IPS-11a (cell line): ENCODE measurements around the gene LHCGR.

ENCODE experiments used
- H3K4me3 ChIP-seq: one replicate; pipeline ENCODE4 v1.5.1; 2013; ENCODE audit warnings: low read depth, low read length, control low read depth

LHCGR gene

DNA sequence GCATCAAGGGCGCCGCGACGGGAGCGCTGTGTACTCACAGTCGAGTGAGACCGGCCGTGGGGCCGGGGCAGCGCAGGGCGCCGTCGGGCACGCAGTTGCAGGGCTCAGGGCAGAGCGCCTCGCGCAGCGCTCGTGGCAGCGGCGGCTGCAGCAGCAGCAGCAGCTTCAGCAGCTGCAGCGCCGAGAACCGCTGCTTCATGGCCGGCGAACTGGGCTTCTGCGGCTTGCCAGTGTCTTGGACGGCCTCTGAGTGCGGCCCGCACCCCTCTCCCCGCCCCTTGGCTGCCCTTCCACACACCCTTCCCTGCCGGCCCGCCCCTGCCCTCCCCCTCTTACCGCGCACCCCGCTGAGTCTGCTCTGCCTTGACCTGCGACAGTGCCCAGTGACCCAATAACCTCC, at the start of gene LHCGR:
Gene LHCGR, minus strand, starts transcription at position 252 of the 400 bp plus-strand sequence. Its CDS starts 53 bp downstream, at position 199.
- H3K4me3 ChIP-seq: peak within 1 kb of the TSS; percentile 13

DNA sequence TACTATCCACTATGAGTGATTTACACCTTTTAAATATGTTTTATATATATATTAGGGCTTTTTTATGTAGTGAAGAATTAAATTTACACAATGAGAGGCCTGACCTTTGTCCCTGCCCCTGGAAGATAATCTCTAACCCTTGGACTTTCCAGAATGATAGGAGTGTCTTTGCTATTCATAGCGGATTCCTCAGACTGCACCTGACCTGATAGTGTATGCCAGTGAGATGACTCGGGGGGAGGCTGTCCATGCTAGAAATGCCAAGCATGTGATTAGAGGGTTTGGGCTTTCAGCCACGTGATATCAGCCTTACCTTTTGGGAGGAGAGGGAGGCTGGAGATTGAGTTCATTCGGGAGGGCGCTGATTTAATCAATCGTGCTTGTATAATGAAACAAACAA, 44.1 kb upstream of the LHCGR start:
- no peak overlapping the region for H3K4me3 ChIP-seq

DNA sequence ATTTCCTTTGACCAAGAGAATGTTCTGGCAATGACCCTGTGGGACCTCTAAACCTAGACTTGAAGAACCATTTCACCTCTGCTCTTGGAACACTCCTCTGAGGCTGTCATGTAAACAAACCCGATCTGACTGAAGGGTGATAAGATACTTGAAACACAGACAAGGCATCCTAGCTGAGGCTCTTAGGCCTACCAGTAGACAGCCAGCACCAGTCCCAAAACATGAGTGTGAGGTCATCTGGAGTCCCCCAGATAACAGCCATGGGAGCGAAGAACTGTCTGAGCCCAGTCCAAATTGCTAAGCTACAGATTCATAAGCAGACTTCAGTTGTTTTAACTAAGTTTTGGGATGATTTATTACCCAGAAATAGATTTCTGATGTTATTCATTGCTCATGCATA, 39.5 kb upstream of the LHCGR start:
- H3K4me3 ChIP-seq: no peak overlapping the region

DNA sequence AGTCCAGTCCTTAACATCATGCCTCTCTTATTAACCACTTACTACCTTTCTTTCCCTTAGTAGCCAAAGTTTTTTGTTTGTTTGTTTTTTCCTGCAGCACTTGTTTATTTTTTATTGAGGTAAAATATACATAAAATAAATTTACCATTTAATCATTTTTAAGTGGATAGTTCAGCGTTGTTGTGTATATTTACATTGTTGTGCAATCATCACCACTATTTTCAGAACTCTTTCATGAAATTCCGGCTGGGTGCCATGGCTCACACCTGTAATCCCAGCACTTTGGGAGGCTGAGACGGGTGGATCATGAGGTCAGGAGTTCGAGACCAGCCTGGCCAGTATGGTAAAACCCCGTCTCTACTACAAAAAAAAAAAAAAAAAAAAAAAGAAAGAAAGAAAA, 38.1 kb upstream of the LHCGR start:
- no peak overlapping the region for H3K4me3 ChIP-seq

DNA sequence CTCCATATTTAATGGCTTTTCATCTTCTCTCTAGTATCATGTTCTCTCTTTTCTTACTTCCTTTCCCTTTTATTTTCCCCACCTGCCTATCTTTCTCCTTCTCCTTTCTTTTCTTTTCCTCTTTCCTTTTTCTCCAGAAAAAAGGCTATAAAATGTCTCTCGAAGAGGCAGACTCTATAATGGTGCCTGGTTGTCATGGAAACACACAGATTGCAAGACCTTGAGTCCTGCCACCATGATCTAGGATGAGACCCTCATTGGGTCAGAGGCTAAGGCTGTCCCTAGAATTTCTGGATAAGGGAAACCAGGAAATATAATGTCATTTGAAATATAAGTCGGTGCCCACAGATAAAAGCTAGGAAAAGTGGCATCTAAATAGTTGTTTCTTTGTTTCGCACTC, 36.5 kb upstream of the LHCGR start:
- no peak overlapping the region for H3K4me3 ChIP-seq

DNA sequence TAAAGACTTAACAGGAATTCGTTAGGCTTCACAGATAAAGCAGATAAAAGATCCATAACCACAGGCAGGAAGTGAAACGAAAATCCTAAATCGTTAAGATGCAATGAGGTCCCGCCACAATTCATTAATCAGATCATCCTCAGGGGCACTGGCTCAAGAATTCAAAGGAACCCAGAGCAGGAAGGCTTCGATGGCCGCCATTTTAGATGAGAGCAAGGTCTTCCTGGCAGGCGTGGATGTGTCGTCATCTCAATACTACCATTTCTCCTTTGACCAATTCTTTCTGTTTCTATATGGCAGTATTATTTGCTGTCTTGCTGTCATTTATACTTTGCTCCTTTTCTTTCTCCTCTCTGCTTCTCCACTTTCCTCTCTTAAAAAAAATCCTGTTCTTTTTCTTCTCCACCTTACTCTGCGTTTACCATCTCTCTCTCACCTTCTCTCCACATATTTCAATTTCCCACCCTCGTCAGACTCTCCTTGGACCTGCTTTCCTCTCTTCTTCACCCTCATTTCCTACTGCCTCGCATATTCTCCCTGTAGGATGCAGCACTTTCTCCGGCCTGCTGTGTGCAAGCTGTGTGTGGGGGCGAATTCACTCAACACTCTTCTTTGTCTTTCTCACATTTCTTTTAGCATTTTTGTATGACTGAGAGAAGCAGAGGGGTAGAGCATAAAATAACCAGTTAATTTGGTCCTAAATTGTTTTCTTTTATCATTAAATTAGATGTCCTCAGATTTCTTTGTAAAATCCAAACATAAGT, 35.1 kb upstream of the LHCGR start:
- H3K4me3 ChIP-seq: no peak overlapping the region

DNA sequence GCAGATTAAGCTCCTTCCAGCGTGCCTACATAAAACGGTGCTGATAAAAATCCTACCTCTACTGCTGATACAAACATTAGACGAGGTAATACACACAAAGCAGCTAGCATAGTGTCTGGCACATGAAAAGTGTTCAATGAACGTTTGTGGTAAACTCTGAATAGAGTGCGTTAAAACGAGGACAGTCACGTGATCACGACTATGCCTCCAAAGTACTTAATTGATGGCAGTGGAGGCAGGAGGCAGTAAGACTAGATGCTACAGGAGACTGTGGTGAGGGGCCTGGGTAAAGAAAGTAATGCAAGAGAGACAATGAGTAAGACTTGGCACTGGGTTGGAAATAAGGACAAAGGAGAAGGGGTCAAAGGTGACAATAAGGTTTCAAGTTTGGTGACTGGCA, 32.1 kb upstream of the LHCGR start:
- H3K4me3 ChIP-seq: no peak overlapping the region

DNA sequence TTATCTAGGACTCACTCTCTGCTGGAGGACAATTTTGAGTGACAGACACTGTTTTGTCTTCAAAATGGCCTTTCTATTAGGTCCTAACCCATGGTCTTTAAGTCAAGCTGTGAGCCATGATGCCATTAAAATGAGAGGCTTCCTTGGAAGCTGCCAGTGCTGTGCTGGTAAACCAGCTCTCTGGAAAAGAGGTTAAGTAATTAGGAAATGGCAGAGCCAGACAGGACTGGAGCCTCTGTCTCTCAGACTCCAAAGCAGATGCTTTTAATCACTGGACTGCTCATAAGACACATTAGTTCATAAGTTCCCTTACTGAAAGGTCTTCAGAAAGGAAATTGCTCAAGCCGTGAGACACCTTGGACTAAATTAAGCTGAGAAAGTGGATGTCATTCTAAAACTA, 25.8 kb upstream of the LHCGR start:
- no peak overlapping the region for H3K4me3 ChIP-seq

DNA sequence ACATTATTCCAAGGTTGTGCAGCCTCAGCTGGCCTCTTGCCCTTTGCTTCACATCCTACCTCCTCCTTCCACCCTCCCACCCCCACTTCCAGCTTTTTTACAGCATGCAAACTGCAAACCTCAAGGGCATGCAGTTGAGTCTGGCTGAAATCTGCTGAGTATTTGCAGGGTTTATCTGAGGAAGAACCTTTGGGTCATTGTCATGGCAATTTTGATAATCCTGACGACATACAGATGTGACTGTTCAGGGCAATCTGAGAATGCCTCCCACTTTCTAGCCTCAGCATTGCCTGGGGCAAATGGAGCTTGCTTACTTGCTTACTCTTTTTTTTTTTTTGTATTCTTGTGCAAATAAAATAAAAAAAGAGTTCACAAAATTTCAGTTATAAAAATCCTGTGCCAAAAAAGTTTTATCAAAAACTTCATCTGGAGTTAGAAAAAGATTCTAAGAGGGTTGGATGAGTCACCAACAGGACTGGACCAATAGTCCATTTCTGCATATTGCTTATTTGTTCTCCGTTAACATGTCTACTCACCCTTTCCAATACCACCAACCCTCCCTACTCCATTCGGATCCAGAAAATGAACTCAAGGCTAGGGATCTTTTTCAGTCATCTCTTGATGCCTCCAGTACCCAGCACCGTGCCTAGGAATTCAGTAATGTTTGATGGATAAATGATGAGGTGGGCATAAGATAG, 23.6 kb upstream of the LHCGR start:
- H3K4me3 ChIP-seq: no peak overlapping the region

DNA sequence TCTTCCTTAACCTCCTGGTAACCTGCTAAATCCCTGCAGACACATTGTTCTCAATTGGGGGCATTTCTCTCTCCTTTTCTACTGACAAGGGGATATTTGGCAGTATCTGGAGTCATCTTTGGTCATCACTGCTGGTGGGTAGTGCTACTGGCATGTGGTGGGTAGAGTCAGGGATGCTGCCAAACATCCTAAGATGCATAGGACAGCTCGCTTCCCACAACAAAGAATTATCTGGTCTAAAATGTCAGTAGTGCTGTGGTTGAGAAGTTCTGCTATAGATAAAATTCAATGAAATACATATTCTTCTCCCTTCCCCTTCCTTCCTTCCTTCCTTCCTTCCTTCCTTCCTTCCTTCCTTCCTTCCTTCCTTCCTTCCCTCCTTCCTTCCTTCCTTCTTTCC, 18.7 kb upstream of the LHCGR start:
- H3K4me3 ChIP-seq: no peak overlapping the region

DNA sequence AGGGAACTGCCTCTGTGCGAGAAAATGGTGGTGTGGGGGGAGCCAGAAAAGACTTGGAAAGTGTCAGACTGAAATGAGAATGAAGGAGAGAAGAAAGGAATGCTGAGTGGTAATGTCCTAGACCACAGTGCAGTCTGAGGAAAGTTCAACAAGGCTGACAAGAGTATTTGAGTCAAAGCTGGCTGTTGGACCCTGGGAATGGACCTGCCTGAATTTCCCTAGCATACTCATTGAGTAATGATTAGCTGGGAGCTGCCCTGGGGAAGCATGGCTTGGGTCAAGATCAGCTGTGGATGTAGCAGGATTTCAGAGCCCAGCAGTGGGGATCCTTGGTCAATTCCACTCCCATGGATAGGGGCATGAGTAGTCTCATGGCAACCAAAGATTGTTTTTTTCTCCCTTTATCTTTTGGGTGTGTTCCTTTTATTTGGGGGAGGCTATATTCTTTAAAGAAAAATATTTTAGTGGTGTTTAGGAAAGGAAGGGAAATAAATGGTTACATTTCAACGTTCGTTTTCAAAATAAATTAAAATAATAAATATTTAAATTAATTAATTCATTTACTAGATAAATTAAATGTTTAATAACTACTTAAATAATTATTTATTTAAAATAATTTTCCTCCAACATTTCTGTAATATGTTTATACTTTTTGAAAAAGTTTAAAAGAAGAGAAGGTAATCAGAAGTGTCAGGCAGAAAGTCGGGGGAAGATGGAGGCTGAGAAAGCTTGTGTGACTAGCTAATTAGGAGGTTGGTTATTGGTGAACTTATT, 15.9 kb upstream of the LHCGR start:
- no peak overlapping the region for H3K4me3 ChIP-seq

DNA sequence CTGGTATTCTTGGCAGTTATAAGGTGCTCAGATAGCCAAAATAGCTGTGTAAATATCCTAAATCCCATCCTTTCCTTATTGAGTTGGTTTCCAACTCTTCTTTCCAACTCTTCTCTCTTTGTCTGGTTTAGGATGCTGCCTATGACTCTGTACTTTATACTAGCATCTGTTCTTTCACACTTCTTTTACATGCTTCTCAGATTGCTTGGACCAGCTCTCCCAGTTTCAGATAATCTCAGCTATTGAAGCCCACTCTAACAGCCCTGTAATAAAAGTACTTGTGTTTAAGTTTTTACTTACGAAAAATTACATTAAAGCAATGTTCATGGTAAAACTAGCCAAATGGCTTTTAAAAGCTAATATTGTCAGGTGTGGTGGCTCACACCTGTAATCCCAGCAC, 14.7 kb upstream of the LHCGR start:
- no peak overlapping the region for H3K4me3 ChIP-seq

DNA sequence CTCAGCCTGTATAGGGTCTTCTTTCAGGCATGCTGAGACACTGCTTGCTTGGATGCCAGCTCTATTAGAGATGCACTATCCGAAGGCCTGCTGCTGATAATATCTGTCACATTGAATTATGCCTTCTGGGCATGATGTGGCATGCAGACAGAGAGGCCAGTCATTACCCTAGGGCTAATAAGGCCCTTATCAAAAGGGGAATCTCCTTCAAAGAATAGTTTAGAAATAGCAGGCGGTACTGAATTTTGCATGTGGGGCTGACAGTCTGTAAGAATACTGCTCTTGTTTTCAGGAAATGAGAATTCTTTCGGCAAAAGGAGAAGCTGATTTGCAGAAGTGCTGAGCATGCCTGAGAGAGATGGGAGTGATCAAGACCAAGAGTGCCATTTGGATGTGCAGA, 13.1 kb upstream of the LHCGR start:
- H3K4me3 ChIP-seq: no peak overlapping the region

DNA sequence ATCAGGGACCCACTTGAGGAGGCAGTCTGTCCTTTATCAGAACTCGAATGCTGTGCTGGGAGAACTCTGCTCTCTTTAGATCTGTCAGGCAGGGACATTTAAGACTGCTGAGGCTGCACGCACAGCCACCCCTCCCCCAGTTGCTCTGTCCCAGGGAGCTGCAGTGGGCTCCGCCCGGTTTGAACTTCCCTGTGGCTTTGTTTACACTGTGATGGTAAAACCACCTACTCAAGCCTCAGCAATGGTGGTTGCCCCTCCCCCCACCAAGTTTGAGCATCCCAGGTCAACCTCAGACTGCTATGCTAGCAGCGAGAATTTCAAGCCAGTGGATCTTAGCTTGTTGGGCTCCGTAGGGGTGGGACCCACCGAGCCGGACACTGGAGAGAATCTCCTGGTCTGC, 11.8 kb upstream of the LHCGR start:
- H3K4me3 ChIP-seq: no peak overlapping the region

DNA sequence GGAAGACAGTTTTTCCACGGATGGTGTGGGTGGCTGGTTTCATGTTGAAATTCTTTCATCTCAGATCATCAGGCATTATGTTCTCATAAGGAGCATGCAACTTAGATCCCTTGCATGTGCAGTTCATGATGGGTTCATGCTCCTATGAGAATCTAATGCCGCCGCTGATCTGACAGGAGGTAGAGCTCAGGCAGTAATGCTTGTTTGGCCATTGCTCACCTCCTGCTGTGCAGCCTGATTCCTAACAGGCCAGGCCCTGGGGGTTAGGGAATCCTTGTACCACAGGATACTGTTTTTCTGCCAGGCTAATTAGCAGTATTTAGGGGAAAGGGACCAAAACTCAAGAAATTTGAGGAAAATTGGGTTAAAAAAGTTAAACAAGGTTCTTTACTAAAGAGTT, 5.3 kb upstream of the LHCGR start:
- H3K4me3 ChIP-seq: no peak overlapping the region

DNA sequence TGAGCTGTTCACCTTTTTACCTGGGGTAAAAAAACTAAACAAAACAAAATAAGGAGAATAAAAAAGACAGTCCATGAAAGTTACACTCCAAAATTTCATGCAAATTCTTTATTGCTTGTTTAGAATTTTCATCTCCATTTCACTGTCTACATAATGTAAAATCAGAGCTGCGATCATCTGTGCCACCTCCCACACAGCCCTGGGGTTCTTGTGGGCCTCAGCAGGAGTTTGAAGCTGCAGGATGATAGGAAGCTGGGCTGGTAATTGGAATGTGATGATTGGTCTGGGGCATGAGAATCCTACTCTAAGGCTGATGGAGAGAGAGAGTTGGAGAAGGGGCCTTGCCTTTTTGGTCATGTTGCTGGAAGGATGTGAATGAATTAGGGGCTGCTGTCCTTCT, 4.2 kb upstream of the LHCGR start:
- no peak overlapping the region for H3K4me3 ChIP-seq

DNA sequence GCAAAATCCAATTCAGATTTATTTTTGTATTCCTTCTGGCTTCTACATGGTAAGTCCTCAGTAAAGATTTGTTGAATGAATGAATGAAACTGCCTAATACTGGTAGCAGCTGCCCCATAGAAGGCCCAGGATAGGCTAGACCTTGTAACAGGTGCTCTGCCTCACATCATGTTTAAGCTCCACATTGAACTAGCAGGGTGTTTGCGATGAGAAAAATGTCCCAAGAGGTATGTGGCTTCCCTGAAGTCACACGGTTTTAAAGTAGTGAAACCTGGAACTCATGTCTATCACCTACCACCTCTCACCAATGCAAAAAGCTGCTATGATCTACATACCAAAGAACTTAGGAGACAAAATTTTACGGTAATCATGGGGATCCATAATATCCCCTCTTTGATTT, 765 bp upstream of the LHCGR start:
- H3K4me3 ChIP-seq: no peak overlapping the region

DNA sequence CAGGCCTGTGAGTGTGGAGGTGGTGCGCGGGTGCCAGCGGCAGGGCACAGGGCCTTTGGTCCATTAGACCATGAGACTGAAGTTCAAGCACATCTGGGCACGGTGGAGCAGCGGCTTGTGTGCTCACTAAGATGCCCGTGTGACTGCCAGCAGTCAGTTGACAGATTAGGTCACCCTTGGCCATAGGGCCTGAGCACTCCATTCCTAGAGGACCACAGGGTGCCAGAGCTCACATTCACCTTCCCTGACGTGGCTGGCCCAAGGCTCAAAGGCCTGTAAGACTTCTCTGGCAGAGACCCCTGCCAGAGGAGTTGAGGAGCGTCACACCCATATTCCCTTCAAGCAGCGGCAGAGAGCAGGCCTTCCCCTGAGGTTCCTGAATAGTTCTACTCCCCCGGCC, 650 bp downstream of the LHCGR start:
- no peak overlapping the region for H3K4me3 ChIP-seq

DNA sequence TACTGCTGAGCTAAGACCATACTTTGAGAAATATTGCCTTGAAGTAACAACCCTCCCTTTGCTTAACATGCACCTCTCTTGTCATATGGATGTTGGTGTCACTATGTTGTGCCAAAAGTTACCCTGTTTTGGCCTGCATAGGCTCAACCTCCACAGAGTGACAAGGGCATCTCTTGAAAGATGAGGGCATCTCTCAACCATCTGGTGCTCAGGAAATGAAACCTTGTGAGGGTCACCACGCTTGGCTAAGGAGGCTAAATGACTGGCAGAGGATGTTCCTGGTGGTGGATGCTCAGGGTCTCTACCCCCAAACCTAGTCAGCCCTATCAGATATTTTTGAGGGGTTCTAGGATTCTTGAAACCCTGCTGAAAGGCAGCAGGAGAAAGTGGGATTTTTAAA, 2.3 kb downstream of the LHCGR start:
- H3K4me3 ChIP-seq: no peak overlapping the region

DNA sequence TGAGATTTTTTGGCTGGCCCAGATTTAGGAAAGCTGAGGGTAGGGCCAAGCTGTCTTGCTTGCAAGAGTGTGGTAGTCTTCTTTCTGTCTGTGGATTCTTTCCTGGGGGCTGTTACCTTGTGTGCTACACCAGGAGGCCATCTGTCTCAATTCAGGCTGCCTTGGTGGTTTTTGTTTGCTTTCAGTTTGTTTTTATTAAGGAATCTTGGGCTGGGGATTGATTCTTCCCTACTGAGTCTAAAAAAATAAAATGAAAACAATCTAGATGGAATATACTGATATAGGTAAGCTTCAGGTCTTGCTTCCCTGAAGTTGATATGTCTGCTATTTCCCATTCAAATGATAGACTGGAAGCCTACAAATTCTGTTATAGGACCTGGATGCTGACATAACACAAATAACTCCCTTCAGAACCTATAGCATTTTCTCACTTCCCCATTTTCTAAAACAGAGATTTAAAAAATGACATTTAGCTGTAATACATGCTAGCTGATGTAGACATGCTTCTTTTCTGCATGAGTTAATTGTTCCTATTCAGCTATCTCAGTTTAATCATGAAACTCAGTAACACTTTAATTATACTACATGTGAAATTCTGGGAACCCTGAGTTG, 5.3 kb downstream of the LHCGR start:
- no peak overlapping the region for H3K4me3 ChIP-seq

DNA sequence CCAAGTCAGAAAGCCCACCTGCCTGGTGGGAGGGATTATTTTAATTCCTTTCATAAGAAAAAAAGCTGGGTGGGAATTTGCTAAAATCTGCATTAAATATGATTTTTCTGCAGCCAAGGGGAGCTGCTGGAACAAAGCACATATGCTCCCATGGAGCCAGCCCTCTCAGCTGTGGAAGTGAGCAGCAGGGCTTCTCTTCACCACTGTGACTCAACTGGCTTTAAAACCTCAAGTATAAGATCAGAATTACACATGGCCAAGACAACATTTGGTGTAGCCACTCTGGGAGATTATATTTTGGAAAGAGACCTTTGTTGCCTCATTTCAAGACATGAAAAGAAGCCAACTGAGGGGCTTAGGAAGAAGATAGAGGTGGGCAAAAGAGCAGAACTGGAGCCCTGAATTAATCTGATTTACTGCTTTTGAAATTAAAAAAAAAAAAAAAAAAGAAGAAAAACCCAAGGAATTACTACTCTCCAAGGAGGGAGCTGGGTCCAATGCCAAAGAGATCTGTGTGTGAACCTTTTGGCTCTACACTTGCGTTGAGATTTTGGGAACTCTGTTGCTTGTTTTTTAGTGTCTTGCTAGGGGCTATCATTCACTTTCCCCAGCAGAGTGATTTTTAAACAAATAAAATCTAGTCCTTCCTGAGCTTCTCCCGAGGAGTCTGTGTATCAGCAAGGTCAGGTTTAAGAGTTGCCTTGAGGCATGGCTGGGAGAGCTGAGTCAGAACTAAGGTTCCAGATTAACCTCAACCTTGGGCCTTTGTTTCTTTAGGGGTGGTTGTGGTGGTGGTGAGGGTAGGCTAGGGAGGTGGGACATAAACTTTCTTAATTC, 6.0 kb downstream of the LHCGR start:
- no peak overlapping the region for H3K4me3 ChIP-seq
